CD4-positive, alpha-beta T cell treated with Interleukin-17A for 1 hour (primary cell): ENCODE results near the gene ABCB11.
"Not testable (repeated sequence)": the region's sequence is repeated elsewhere in the genome, so short reads cannot be mapped to it uniquely, and the experiment has no call there.

ENCODE experiments used
- DNase-seq: peaks from one replicate; pipeline ENCODE4 v3.0.0-alpha.2; 2020

Gene ABCB11

DNA sequence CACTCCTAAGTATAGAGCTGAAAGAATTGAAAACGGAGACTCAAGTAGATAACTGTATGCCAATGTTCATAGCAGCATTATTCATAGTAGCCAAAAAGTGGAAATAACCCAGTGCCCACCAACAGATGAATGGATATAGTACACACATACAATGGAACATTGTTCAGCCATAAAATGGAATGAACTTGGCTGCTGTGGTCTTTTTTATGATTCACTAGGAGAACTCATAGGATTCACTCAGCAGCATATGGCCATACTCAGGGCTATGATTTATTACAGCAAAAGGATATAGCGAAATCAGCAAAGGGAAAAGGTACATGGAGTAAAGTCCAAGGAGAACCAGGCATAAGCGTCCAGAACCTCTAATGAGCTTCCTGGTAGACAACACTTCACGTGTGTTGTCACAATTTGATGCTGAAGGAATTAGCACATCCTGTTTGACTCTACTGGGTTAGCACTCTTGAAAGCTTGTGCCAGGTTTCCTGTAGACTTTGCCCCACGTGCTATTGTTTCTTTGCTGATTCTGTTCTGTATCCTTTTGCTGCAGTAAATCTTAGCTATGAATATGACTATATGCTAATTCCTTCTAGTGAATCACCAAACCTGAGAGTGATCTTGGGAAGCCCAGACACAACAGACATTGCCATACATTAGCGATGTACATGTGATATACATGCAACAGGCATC, 156.6 kb downstream of the ABCB11 start:
- no peak for DNase-seq

DNA sequence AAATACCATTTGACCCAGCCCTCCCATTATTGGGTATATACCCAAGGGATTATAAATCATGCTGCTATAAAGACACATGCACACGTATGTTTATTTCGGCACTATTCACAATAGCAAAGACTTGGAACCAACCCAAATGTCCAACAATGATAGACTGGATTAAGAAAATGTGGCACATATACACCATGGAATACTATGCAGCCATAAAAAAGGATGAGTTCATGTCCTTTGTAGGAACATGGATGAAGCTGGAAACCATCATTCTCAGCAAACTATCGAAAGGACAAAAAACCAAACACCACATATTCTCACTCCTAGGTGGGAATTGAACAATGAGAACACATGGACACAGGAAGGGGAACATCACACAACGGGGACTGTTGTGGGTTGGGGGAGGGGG, 160.3 kb downstream of the ABCB11 start:
- DNase-seq: not testable (repeated sequence)
